Parietal lobe (tissue), 1 donor: ENCODE data around the gene NR0B1. TPM values are rescaled to one million over a fixed set of nuclear protein-coding genes. Genes with fewer than 3 reads are reported as not detected.

Experiments used
- total RNA-seq: library from RNA; depleted of rRNA; stranded (reverse); fragments of >200 nt; gene quantifications from one replicate; pipeline ENCODE4 v1.2.3, GENCODE V29; 2014

NR0B1 gene, protein sequence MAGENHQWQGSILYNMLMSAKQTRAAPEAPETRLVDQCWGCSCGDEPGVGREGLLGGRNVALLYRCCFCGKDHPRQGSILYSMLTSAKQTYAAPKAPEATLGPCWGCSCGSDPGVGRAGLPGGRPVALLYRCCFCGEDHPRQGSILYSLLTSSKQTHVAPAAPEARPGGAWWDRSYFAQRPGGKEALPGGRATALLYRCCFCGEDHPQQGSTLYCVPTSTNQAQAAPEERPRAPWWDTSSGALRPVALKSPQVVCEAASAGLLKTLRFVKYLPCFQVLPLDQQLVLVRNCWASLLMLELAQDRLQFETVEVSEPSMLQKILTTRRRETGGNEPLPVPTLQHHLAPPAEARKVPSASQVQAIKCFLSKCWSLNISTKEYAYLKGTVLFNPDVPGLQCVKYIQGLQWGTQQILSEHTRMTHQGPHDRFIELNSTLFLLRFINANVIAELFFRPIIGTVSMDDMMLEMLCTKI
- total RNA-seq, result 0.31 TPM

DNA sequence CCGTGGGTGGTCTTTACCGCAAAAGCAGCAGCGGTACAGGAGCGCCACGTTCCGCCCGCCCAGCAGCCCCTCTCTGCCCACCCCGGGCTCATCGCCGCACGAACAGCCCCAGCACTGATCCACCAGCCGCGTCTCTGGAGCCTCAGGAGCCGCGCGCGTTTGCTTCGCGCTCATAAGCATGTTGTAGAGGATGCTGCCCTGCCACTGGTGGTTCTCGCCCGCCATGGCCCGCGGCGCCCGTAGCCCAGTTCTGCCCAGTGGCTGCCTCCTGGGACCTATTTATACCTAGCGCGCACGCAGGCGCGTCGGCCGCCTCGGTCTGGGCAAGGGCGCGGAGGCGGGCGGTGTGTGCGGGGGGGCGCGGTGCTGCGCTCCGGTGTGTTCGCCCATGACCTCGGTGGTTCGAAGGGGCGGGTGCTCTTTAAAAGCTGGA lies at the start of gene NR0B1:
NR0B1 (minus strand) TSS at position 252 of the 433 bp plus-strand sequence; CDS start at position 225, 27 bp downstream.

Other genes starting within 250 kb of the NR0B1 start
- not detected for gene MAGEB2, start 93.8 kb downstream of the NR0B1 start, total RNA-seq
- not detected for gene MAGEB3, start 78.7 kb downstream of the NR0B1 start, total RNA-seq
- gene MAGEB4, start 67.4 kb downstream of the NR0B1 start, total RNA-seq, result not detected
- gene MAGEB1, start 62.2 kb downstream of the NR0B1 start, total RNA-seq, result not detected